Upper lobe of left lung (tissue), 4 donors: ENCODE measurements around the gene C6orf15.

ENCODE experiments used
- EP300 ChIP-seq, 4 donors: sonication (generic); formaldehyde crosslinking; IDR thresholded peaks; one replicate each; pipeline ENCODE4 v1.5.1; 2017; ENCODE audit warnings: antibody characterized with exemption in 4 of 4, control low read depth in 2 of 4
- POLR2A ChIP-seq, 4 donors: fragments of 450-650 bp; IDR thresholded peaks; one replicate each; pipeline ENCODE4 v1.5.1; 2016 to 2017; ENCODE audit warnings: antibody characterized with exemption in 4 of 4, mild to moderate bottlenecking in 2 of 4

DNA sequence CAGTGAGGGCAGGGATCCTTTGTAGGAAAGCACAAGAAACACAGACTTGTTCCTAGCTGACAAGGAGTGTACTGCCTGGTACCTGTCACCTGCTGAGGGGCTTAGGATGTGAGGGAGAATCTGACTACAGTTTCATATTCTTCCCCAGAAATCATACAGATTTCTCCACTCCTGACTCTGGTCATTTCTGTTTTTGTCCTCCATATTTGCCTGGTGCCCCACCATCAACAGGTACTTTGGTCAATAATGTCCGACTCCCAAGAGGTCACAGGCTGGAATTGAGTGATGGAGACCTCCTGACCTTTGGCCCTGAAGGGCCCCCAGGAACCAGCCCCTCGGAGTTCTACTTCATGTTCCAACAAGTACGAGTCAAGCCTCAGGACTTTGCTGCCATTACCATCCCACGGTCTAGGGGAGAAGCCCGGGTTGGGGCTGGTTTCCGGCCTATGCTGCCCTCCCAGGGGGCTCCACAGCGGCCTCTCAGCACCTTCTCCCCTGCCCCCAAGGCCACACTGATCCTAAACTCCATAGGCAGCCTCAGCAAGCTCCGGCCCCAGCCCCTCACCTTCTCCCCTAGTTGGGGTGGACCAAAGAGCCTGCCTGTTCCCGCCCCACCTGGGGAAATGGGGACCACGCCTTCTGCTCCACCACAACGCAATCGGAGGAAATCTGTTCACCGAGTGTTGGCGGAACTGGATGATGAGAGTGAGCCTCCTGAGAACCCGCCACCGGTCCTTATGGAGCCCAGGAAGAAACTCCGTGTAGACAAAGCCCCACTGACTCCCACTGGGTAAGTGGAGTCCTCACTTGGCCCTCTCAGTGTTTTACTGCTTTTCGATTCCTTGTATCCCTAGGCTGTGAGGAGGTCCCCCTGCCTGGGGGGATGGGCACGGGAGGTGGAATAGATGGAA, 49.1 kb upstream of the C6orf15 start:
- TF ChIP-seq POLR2A (IDR thresholded peaks at IDR 0.05) (no peak), EP300 (IDR thresholded peaks at IDR 0.05) (no peak)
